DMS114 treated with DMSO at 0.1 percent for 48 hours (cell line): ENCODE measurements around the gene PKNOX1.
"Not testable (repeated sequence)": the region's sequence is repeated elsewhere in the genome, so short reads cannot be mapped to it uniquely, and the experiment has no call there.

Experiments used
- DNase-seq: peaks from one replicate; lab custom pipeline; 2025; ENCODE audit not compliant: unreplicated experiment; lab: John Stamatoyannopoulos, UW

Gene PKNOX1

GRCh38 chr21:42983103-42983502 is 8.7 kb downstream of the PKNOX1 start:
- DNase-seq = no peak

GRCh38 chr21:42983869-42984268 is 9.5 kb downstream of the PKNOX1 start:
- DNase-seq = no peak

GRCh38 chr21:42986125-42986783 is 11.9 kb downstream of the PKNOX1 start:
- DNase-seq = no peak

- no peak for DNase-seq
These were observed 14.0 kb downstream of the PKNOX1 start for GRCh38 chr21:42988236-42988965.

- not testable (repeated sequence) for DNase-seq
These were observed 15.0 kb downstream of the PKNOX1 start for GRCh38 chr21:42989370-42989769.

- DNase-seq = no peak
These were observed 15.7 kb downstream of the PKNOX1 start for GRCh38 chr21:42989816-42990650.

GRCh38 chr21:42991992-42992740 is 17.8 kb downstream of the PKNOX1 start:
- no peak for DNase-seq

- DNase-seq = no peak
These were observed 18.8 kb downstream of the PKNOX1 start for GRCh38 chr21:42993051-42993712.

GRCh38 chr21:42997053-42997452 is 22.7 kb downstream of the PKNOX1 start:
- no peak for DNase-seq

GRCh38 chr21:42997983-42998382 is 23.6 kb downstream of the PKNOX1 start:
- not testable (repeated sequence) for DNase-seq

GRCh38 chr21:42999152-42999551 is 24.8 kb downstream of the PKNOX1 start:
- DNase-seq = not testable (repeated sequence)

GRCh38 chr21:43000041-43000440 is 25.7 kb downstream of the PKNOX1 start:
- DNase-seq = not testable (repeated sequence)

- DNase-seq = no peak
These were observed 27.0 kb downstream of the PKNOX1 start for GRCh38 chr21:43001316-43001715.

GRCh38 chr21:43004926-43005325 is 30.6 kb downstream of the PKNOX1 start:
- DNase-seq = no peak

- DNase-seq = no peak
These were observed 31.3 kb downstream of the PKNOX1 start for GRCh38 chr21:43005635-43006034.

GRCh38 chr21:43006051-43006873 is 31.9 kb downstream of the PKNOX1 start:
- not testable (repeated sequence) for DNase-seq

GRCh38 chr21:43006874-43007208 is 32.5 kb downstream of the PKNOX1 start:
- no peak for DNase-seq

- DNase-seq = no peak
These were observed 38.2 kb downstream of the PKNOX1 start for GRCh38 chr21:43012596-43012995.

GRCh38 chr21:43015906-43016540 is 41.7 kb downstream of the PKNOX1 start:
- DNase-seq = no peak
